Common myeloid progenitor, CD34-positive (primary cell): ENCODE measurements around the gene PLXNB2.

Source experiments
- CTCF ChIA-PET: fragments of 350-600 bp; sonication (Branson Sonifier 250); formaldehyde crosslinking; loops from one replicate; lab custom pipeline; 2021; ENCODE audit warnings: antibody characterized with exemption; lab: Charles Lee
- POLR2A ChIA-PET: fragments of 350-600 bp; sonication (Branson Sonifier 250); formaldehyde crosslinking; loops from one replicate; lab custom pipeline; 2021; ENCODE audit warnings: antibody characterized with exemption; lab: Charles Lee
- DNase-seq, 3 donors: peaks; one replicate each; pipeline versions ENCODE4 v3.0.0 to v3.0.0-alpha.2; 2013
- H3K27ac ChIP-seq, 2 experiments: 1 replicate in 1 of 2; 2 replicates in 1 of 2; pipeline ENCODE4 v1.7.0; 2013; ENCODE audit warnings: inconsistent platforms in 2 of 2, low read length in 2 of 2, mild to moderate bottlenecking in 2 of 2, low read depth in 1 of 2, moderate library complexity in 1 of 2; ENCODE audit not compliant: severe bottlenecking in 2 of 2, insufficient read depth in 1 of 2, poor library complexity in 1 of 2
- H3K27me3 ChIP-seq, 5 experiments: replicated peaks in 2 of 5; 1 replicate in 3 of 5; 2 replicates in 2 of 5; pipeline versions ENCODE4 v1.6.1 to v1.7.0; 2013; ENCODE audit warnings: low read length in 4 of 5, mild to moderate bottlenecking in 2 of 5, moderate library complexity in 2 of 5, inconsistent platforms in 1 of 5; ENCODE audit not compliant: insufficient read depth in 5 of 5, control insufficient read depth in 4 of 5
- H3K36me3 ChIP-seq, 4 experiments: 1 replicate in 2 of 4; 2 replicates in 2 of 4; pipeline versions ENCODE4 v1.6.1 to v1.7.0; 2013; ENCODE audit warnings: low read length in 3 of 4, control low read depth in 1 of 4, mild to moderate bottlenecking in 1 of 4; ENCODE audit not compliant: control insufficient read depth in 4 of 4, insufficient read depth in 4 of 4
- H3K4me1 ChIP-seq, 4 experiments: 1 replicate in 3 of 4; 2 replicates in 1 of 4; pipeline versions ENCODE4 v1.6.1 to v1.7.1; 2013; ENCODE audit warnings: low read length in 3 of 4, mild to moderate bottlenecking in 3 of 4, control low read depth in 1 of 4, inconsistent platforms in 1 of 4, moderate library complexity in 1 of 4; ENCODE audit not compliant: control insufficient read depth in 4 of 4, insufficient read depth in 4 of 4; ENCODE audit errors: control extremely low read depth in 1 of 4
- H3K4me3 ChIP-seq, 7 experiments: 1 replicate in 4 of 7; 2 replicates in 3 of 7; pipeline versions ENCODE4 v1.5.1 to v1.7.0; 2013; ENCODE audit warnings: mild to moderate bottlenecking in 7 of 7, low read length in 6 of 7, moderate library complexity in 6 of 7, inconsistent platforms in 2 of 7, low read depth in 2 of 7, control low read depth in 1 of 7; ENCODE audit not compliant: insufficient read depth in 4 of 7, control insufficient read depth in 1 of 7; ENCODE audit errors: extremely low read depth in 1 of 7
- H3K9me3 ChIP-seq, 5 experiments: 1 replicate in 4 of 5; 2 replicates in 1 of 5; pipeline versions ENCODE4 v1.6.1 to v1.7.1; 2013; ENCODE audit warnings: low read length in 4 of 5, mild to moderate bottlenecking in 2 of 5, inconsistent platforms in 1 of 5, low read depth in 1 of 5, moderate library complexity in 1 of 5; ENCODE audit not compliant: control insufficient read depth in 4 of 5, insufficient read depth in 2 of 5; ENCODE audit errors: control extremely low read depth in 1 of 5
- WGBS: methylation state at CpG from one replicate; pipeline ENCODE4 v1.1.5; 2013; ENCODE audit not compliant: insufficient coverage; 5-methylcytosine and 5-hydroxymethylcytosine counted together

Gene PLXNB2

DNA sequence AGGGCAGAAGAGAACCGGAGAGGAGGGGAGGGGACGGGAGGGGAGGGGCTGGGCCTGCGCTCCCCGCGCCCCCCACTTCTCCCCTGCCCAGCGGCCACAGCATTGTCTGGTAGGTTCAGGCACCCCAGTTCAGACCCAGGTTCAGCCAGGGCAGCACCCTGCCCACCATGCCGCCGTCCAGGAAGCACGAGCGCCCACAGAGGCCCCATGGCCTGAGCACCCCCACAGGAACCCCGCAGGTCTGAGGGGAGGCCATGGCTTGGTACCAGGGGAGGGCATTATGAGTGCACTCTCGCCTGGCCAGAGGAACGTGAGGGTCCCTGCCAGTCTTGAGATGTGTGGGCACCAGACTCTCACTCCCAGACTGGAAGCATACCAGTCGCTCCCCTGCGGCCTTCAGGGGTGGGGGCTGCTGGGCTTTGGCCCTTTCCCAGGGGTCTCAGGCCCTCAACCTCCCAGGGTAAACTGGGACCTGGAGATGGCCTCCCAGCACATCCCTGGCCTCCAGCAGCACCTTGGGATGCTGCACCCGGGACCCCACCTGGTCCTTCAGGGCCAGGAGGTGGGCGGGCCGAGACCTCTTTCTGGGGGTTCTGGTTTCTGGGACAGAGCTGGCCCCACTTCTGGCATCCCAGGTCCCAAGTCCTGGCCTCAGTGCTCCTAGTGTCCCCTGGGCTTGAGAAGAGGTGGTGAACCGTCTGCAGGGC lies 597 bp upstream of the PLXNB2 start:
- ChIA-PET CTCF (interaction anchor here (1.7 to 4.3 kb wide), 3 partner anchors 20 to 35 kb away, joined by 3 to 24 read pairs (median 15); partner anchors contain the start of gene DENND6B), POLR2A (interaction anchor here (1.4 to 2.2 kb wide), 2 partner anchors 14 to 18 kb away, joined by 5 to 6 read pairs; no protein-coding TSS in a partner anchor)
- Histone ChIP-seq H3K4me3 (peak overlapping the region in 3 of 7 experiments; percentile 40 to 52 (median 52)), H3K27me3 (no peaks in the 10 kb centered on the region), H3K27ac (peak overlapping the region in 1 of 2 experiments; percentile 34), H3K4me1 (peaks cover 0 to 68% (median 60%) of the 10 kb centered on the region in 4 experiments), H3K36me3 (peaks cover 0 to 5% (median 2%) of the 10 kb centered on the region in 4 experiments), H3K9me3 (no peaks in the 10 kb centered on the region)
- peak in 1 of 3 donors; percentile 50 for DNase-seq
- 27% methylated on average over 15 of the region's 19 CpGs for WGBS

DNA sequence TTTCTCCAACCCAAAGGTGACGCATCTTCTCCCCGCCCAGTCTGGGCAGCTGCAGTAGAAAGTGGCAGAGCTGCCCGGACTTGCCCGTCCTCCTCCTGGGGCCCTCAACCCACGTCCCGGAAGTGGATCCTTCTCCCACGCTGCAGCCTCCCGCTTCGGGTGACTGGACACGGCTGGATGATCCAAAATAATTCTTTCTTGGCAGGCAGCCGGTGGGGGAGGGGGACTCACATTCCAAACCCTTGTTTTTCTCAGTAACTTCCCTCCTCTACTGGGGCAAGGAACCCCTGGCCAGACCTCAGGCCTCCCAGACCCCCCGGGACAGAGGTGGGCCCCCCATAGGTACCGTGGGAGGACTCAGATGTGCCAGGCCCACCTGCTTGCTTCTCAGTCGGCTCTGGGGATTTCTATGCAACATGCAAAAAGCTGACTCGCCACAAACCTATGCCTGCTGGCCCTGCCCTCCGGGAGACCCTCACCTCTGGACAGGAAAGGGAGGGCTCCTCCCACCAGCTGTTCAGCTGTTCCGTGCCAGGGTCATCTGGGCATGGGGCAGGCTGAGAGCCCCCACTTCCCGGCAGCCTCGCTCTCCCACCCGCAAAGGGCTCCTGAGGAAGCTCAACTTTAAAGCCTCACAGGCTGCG lies 1.4 kb downstream of the PLXNB2 start:
- H3K27me3 ChIP-seq = no peaks in the 10 kb centered on the region
- no peaks in the 10 kb centered on the region for H3K9me3 ChIP-seq
- DNase-seq = peak in 1 of 3 donors; percentile 18
- peaks cover 0 to 85% (median 76%) of the 10 kb centered on the region in 4 experiments for H3K4me1 ChIP-seq
- H3K4me3 ChIP-seq = peak overlapping the region; percentile 5 to 86 (median 80)
- H3K36me3 ChIP-seq = peaks cover 0 to 2% (median 0%) of the 10 kb centered on the region in 4 experiments
- POLR2A ChIA-PET = interaction anchor here (2.2 to 6.2 kb wide), 2 partner anchors 9 to 12 kb away, joined by 5 to 33 read pairs; no protein-coding TSS in a partner anchor
- peak overlapping the region in 1 of 2 experiments; percentile 68 for H3K27ac ChIP-seq
- CTCF ChIA-PET = interaction anchor here (0.7 to 5.3 kb wide), 9 partner anchors 9 to 53 kb away, joined by 3 to 37 read pairs (median 5); partner anchors contain the start of gene DENND6B
- whole genome bisulfite sequencing = 18% methylated on average over 15 of the region's 21 CpGs

DNA sequence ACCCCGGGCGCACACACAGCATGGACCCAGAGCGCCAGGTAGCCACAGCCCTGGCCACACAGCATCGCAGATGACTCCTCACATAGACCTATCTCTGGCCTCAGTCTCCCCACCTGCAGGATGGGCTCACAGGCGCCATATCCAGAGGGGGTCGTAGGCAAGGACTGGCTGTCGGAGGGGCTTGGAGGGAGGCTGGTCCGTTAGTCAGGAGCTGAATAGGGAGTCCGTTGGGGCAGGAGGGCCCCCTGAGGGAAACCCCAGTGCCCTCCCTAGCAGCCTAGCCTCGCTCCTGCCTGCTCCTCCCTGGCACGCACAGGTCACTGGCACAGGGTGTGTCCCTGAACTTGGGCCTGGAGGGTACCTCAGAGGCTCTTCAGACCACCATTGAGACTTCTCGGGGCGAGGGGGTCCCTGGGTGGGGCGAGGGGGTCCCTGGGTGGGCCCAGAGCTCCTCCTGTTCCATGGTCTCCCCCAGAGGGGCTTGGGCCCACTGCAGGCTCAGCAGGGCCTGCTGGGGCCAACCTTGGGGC lies 2.0 kb downstream of the PLXNB2 start:
- CTCF ChIA-PET = interaction anchor here (0.7 to 6.0 kb wide), 10 partner anchors 8 to 36 kb away, joined by 3 to 37 read pairs (median 7); partner anchors contain the start of gene DENND6B

GRCh38 chr22:50304528-50305392 lies 2.7 kb downstream of the PLXNB2 start:
- Histone ChIP-seq H3K4me3 (peak overlapping the region in 4 of 7 experiments; percentile 26 to 86 (median 80)), H3K4me1 (peaks cover 0 to 90% (median 86%) of the 10 kb centered on the region in 4 experiments), H3K9me3 (no peaks in the 10 kb centered on the region), H3K27ac (peak overlapping the region in 1 of 2 experiments; percentile 14), H3K36me3 (peaks cover 0 to 6% (median 0%) of the 10 kb centered on the region in 4 experiments), H3K27me3 (no peaks in the 10 kb centered on the region)
- peak in 1 of 3 donors; percentile 44 for DNase-seq
- WGBS = 80% methylated on average over 19 of the region's 22 CpGs
- POLR2A ChIA-PET = interaction anchor here (2.1 to 6.2 kb wide), 2 partner anchors 10 to 11 kb away, joined by 24 to 33 read pairs; no protein-coding TSS in a partner anchor
- CTCF ChIA-PET = interaction anchor here (1.0 to 6.0 kb wide), 11 partner anchors 11 to 54 kb away, joined by 3 to 37 read pairs (median 9); partner anchors contain the start of genes DENND6B and HDAC10

More for the DNA sequence above, 2.0 kb downstream of the PLXNB2 start:
- Histone ChIP-seq H3K27me3 (no peaks in the 10 kb centered on the region), H3K36me3 (peaks cover 0 to 6% (median 0%) of the 10 kb centered on the region in 4 experiments), H3K9me3 (no peaks in the 10 kb centered on the region), H3K4me1 (peaks cover 0 to 88% (median 82%) of the 10 kb centered on the region in 4 experiments), H3K4me3 (peak overlapping the region in 6 of 7 experiments; percentile 5 to 86 (median 80)), H3K27ac (peak overlapping the region in 1 of 2 experiments; percentile 64)
- 95% methylated on average over 9 of the region's 14 CpGs for WGBS
- POLR2A ChIA-PET = interaction anchor here (2.1 to 6.2 kb wide), 2 partner anchors 9 to 12 kb away, joined by 24 to 33 read pairs; no protein-coding TSS in a partner anchor
- no peak for DNase-seq

- ChIA-PET POLR2A (interaction anchor here (2.1 to 6.2 kb wide), 2 partner anchors 10 to 11 kb away, joined by 24 to 33 read pairs; no protein-coding TSS in a partner anchor), CTCF (interaction anchor here (1.0 to 6.0 kb wide), 12 partner anchors 10 to 53 kb away, joined by 3 to 37 read pairs (median 8); partner anchors contain the start of genes DENND6B and HDAC10)
- peaks cover 0 to 88% (median 82%) of the 10 kb centered on the region in 4 experiments for H3K4me1 ChIP-seq
- peak overlapping the region in 1 of 2 experiments; percentile 49 for H3K27ac ChIP-seq
- DNase-seq = peak in 2 of 3 donors; percentile 58 to 69
- H3K9me3 ChIP-seq = no peaks in the 10 kb centered on the region
- H3K36me3 ChIP-seq = peaks cover 0 to 6% (median 0%) of the 10 kb centered on the region in 4 experiments
- H3K27me3 ChIP-seq = no peaks in the 10 kb centered on the region
- WGBS = 33% methylated on average over 8 of the region's 11 CpGs
- peak overlapping the region in 4 of 7 experiments; percentile 26 to 86 (median 40) for H3K4me3 ChIP-seq
These were observed 3.5 kb downstream of the PLXNB2 start for GRCh38 chr22:50303848-50304527.
